BLaER1 treated with 17β-estradiol and CSF1 and Interleukin-3, amounts not matched to agents 10 nM and 100 nM (cell line): Measurements from ENCODE around the gene MYO6.

ENCODE experiments used
- H3K27ac ChIP-seq, 11 experiments: shearing (Covaris generic); formaldehyde crosslinking; 2 replicates each; pipeline ENCODE4 v1.8.1; 2022
- H3K27me3 ChIP-seq, 11 experiments: shearing (Covaris generic); formaldehyde crosslinking; 2 replicates each; pipeline ENCODE4 v1.8.1; 2022
- H3K36me3 ChIP-seq, 11 experiments: shearing (Covaris generic); formaldehyde crosslinking; 2 replicates each; pipeline ENCODE4 v1.8.1; 2022
- H3K4me1 ChIP-seq, 10 experiments: shearing (Covaris generic); formaldehyde crosslinking; 2 replicates each; pipeline ENCODE4 v1.8.1; 2022
- H3K4me2 ChIP-seq, 11 experiments: shearing (Covaris generic); formaldehyde crosslinking; 2 replicates each; pipeline ENCODE4 v1.8.1; 2022
- H3K4me3 ChIP-seq, 10 experiments: shearing (Covaris generic); formaldehyde crosslinking; 2 replicates each; pipeline ENCODE4 v1.8.1; 2022
- H3K9ac ChIP-seq, 11 experiments: shearing (Covaris generic); formaldehyde crosslinking; 2 replicates each; pipeline ENCODE4 v1.8.1; 2022
- H3K9me3 ChIP-seq, 11 experiments: shearing (Covaris generic); formaldehyde crosslinking; replicated peaks in 1 of 11; 2 replicates each; pipeline ENCODE4 v1.8.1; 2022
- H4K20me1 ChIP-seq, 11 experiments: shearing (Covaris generic); formaldehyde crosslinking; 2 replicates each; pipeline ENCODE4 v1.8.1; 2022
- Cebpa-rat ChIP-seq, 11 experiments: shearing (Covaris generic); IDR thresholded peaks; 2 replicates each; pipeline ENCODE4 v1.8.1; 2022

MYO6 gene

DNA sequence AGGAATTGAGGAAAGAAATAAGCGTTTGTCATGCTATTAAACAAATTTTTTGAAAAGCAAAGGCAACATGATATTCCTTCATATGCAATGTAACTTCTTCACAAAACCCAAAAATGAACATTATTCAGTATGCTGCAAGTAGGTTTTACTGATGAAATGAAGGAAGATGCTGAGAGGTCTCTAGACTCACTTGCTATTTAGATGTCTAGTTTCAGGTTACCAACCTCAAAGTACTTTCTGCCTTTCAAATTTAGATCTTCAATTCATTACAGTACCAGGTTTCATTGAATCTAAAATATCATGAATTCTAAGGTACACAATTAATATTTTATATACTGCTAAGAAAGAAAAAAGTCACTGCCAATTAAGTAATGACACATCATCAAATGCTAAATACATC is 39.9 kb downstream of the MYO6 start:
- Histone ChIP-seq H3K27ac (no peak overlapping the region), H3K9me3 (no peaks in the 10 kb centered on the region), H3K4me1 (peaks cover 0 to 8% (median 0%) of the 10 kb centered on the region in 10 experiments; a peak in 3 of 20 replicates), H4K20me1 (no peaks in the 10 kb centered on the region), H3K27me3 (no peaks in the 10 kb centered on the region), H3K4me3 (no peak overlapping the region), H3K36me3 (no peaks in the 10 kb centered on the region), H3K9ac (no peak overlapping the region), H3K4me2 (no peak overlapping the region)
- no peak for TF ChIP-seq Cebpa-rat (IDR thresholded peaks at IDR 0.05)

DNA sequence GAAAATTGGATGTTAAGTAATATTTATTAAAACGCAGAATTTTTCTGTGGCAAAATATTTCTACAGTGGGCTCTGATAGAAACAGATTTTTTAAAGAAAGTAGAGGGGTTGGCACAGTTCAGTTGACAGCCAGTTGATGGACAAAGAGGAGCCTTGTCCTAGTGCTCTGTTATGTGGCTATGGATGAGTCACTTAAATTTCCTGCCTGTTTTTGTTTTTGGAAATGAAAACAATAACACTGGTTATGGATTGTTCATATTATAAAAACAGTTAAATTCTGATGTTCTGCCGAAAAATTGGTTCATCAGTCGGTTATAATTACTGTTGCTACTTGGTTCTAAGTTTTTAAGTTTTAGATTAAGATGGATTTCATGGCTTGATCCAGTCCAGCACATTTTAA is 42.8 kb downstream of the MYO6 start:
- Histone ChIP-seq H3K9ac (no peak overlapping the region), H3K27me3 (no peaks in the 10 kb centered on the region), H3K36me3 (no peaks in the 10 kb centered on the region), H4K20me1 (no peaks in the 10 kb centered on the region), H3K4me3 (no peak overlapping the region), H3K9me3 (no peaks in the 10 kb centered on the region), H3K4me2 (peak overlapping the region in 1 of 11 experiments; percentile 18; a peak in 1 of 22 replicates), H3K4me1 (peaks cover 0 to 8% (median 0%) of the 10 kb centered on the region in 10 experiments; a peak in 3 of 20 replicates), H3K27ac (no peak overlapping the region)
- TF ChIP-seq Cebpa-rat (IDR thresholded peaks at IDR 0.05): no peak

DNA sequence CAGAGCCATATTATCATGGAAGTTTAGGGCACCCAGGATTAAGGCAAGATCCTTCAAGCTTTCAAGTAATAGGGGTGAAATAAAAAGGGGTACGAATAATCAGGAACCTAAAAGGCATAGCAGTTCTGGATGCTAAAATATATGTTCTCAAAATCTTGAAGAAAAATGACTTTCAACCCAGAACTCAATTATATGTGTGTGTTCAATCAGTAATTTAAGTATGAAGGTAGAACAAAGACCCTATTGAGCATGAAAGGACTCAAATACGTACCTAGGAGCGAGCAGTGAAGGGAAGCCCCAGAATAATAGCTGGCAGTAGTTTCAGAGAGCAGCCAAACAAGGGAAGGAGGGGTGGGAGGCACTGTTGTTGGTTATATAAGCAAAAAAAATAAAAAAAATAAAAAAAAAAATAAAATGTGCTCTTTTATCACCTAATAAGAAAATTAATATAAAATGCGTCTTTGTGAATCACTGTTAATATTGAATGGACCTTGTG is 45.4 kb downstream of the MYO6 start:
- Histone ChIP-seq H3K36me3 (no peaks in the 10 kb centered on the region), H3K9ac (no peak overlapping the region), H3K4me3 (no peak overlapping the region), H3K4me1 (peaks cover 0 to 8% (median 0%) of the 10 kb centered on the region in 10 experiments; a peak in 3 of 20 replicates), H3K27ac (no peak overlapping the region), H3K4me2 (no peak overlapping the region), H3K9me3 (no peaks in the 10 kb centered on the region), H4K20me1 (no peaks in the 10 kb centered on the region), H3K27me3 (no peaks in the 10 kb centered on the region)
- no peak for TF ChIP-seq Cebpa-rat (IDR thresholded peaks at IDR 0.05)

DNA sequence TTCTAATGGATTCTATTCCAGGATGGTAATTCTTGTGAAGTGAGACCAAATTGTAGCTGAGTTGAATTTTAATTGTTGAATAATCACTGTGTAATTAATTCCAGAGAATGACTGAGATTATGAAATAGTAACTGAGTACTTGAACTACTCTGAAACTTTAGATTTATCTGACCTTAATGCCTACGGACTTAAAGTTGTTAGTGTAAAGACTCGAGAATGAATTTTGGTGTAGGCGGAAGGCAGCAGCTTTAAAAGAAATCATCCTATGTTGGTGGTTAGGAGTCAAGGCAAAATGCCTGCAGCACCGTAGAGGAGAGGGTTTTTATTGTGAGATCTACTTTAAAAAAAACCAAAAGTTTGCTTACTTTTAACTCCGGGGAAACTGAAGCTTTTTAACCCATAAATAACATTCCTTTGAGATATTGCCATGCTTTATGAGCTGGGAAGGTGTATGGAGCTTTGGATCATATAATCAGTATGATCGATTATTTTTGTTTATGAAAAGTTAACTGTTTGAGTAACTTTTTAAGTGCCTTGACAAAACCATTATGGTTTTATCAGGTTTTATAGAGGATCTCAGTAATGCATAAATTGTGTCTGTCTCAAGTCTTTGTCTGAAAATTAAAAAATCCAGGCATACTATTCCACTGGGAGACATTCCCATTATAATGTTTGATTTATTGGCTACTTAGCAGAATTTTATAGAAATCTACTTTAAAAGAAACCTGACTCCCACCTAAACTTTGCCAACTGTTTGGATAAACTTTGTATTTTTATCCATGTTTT is 46.1 kb downstream of the MYO6 start:
- Histone ChIP-seq H4K20me1 (no peaks in the 10 kb centered on the region), H3K27ac (no peak overlapping the region)

DNA sequence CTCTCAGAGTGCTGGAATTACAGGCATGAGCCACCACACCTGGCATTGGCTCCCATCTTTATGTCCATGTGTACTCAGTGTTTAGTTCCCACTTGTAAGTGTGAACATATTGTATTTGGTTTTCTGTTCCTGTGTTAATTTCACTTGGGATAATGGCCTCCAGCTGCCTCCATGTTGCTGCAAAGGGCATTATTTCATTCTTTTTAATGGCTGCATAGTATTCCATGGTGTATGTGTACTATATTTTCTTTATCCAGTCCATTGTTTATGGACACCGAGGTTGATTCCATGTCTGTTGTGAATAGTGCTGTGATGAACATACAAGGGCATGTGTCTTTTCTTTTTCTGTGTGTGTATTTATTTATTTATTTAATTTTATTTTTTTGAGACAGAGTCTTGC is 47.7 kb downstream of the MYO6 start:
- Histone ChIP-seq H3K4me1 (peaks cover 0 to 7% (median 0%) of the 10 kb centered on the region in 10 experiments; a peak in 3 of 20 replicates), H3K9ac (no peak overlapping the region), H4K20me1 (no peaks in the 10 kb centered on the region), H3K9me3 (no peaks in the 10 kb centered on the region), H3K27ac (no peak overlapping the region), H3K27me3 (no peaks in the 10 kb centered on the region), H3K4me2 (no peak overlapping the region), H3K4me3 (no peak overlapping the region), H3K36me3 (no peaks in the 10 kb centered on the region)
- TF ChIP-seq Cebpa-rat (IDR thresholded peaks at IDR 0.05): no peak

More for the DNA sequence above, 46.1 kb downstream of the MYO6 start:
- H3K36me3 ChIP-seq: no peaks in the 10 kb centered on the region
- no peak overlapping the region for H3K4me2 ChIP-seq
- H3K9me3 ChIP-seq: no peaks in the 10 kb centered on the region
- no peak overlapping the region for H3K9ac ChIP-seq
- peaks cover 0 to 8% (median 0%) of the 10 kb centered on the region in 10 experiments; a peak in 3 of 20 replicates for H3K4me1 ChIP-seq
- TF ChIP-seq Cebpa-rat (IDR thresholded peaks at IDR 0.05): no peak
- H3K27me3 ChIP-seq: no peaks in the 10 kb centered on the region
- H3K4me3 ChIP-seq: no peak overlapping the region

DNA sequence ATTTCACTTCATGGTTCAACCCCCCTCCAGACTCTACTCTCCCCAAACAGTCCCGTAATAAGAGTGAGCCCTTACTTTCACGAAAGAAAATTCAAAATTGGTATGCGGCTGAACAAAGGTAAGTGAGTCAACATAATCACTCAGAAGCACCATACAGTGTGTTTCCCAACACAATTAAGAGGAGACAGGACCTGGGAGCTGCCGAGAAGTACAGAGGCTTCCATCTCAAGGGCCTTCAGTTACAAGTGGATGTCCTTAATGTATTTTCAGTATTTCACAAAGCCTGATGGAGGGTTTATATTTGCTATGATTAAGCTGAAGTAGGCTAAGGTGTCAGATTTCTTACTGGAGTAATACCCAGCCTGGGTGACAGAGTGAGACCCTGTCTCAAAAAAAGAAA is 51.1 kb downstream of the MYO6 start:
- no peaks in the 10 kb centered on the region for H4K20me1 ChIP-seq
- H3K27ac ChIP-seq: no peak overlapping the region
- H3K27me3 ChIP-seq: no peaks in the 10 kb centered on the region
- H3K4me2 ChIP-seq: no peak overlapping the region
- H3K9me3 ChIP-seq: no peaks in the 10 kb centered on the region
- no peak overlapping the region for H3K9ac ChIP-seq
- no peaks in the 10 kb centered on the region for H3K36me3 ChIP-seq
- H3K4me1 ChIP-seq: no peaks in the 10 kb centered on the region
- no peak overlapping the region for H3K4me3 ChIP-seq
- TF ChIP-seq Cebpa-rat (IDR thresholded peaks at IDR 0.05): no peak

DNA sequence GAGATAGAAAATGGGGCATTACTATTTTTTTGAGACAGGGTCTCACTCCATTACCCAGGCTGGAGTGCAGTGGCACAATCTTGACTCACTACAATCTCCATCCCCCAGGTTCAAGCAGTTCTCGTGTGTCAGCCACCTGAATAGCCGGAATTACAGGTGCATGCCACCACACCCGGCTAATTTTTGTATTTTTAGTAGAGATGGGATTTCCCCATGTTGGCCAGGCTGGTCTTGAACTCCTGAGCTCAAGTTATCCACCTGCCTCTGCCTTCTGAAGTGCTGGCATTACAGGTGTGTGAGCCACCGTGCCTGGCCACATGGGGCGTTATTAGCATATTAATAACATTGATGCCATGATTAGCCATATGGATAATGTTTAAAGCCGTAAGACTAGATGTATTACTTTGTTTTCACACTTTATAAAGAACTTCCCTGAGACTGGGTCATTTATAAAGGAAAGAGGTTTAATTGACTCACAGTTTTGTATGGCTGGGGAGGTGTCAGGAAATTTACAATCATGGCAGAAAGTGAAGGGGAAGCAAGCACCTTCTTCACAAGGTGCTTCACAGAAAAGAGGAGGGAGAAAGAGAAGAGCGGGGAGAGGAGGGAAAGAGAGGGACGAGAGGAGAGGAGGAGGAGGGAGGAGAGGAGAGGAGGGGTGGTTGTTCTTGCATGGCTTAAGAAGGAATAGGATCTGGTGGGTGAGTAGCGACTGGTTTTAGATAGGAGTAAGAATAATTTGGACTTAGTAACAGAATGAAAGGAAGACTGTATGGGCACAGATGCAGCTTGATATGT is 51.9 kb downstream of the MYO6 start:
- H4K20me1 ChIP-seq: no peaks in the 10 kb centered on the region
- H3K9ac ChIP-seq: no peak overlapping the region
- no peaks in the 10 kb centered on the region for H3K36me3 ChIP-seq
- H3K4me3 ChIP-seq: no peak overlapping the region
- no peak for TF ChIP-seq Cebpa-rat (IDR thresholded peaks at IDR 0.05)
- H3K27me3 ChIP-seq: no peaks in the 10 kb centered on the region
- no peaks in the 10 kb centered on the region for H3K4me1 ChIP-seq
- H3K27ac ChIP-seq: no peak overlapping the region
- no peak overlapping the region for H3K4me2 ChIP-seq
- H3K9me3 ChIP-seq: no peaks in the 10 kb centered on the region

DNA sequence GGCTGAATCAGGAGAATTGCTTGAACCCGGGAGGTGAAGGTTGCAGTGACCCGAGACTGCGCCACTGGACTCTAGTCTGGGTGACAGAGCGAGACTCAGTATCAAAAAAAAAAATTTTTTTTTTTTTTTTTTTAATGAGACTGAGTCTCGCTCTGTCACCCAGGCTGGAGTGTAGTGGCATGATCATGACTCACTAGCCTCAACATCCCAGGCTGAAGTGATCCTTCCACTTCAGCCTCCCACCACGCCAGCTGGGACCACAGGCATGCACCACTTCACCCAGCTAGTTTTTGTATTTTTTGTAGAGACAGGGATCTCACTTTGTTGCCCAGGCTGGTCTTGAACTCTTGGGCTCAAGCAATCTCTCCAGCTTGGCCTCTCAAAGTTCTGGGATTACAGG is 53.3 kb downstream of the MYO6 start:
- H3K4me2 ChIP-seq: no peak overlapping the region
- no peaks in the 10 kb centered on the region for H3K4me1 ChIP-seq
- H3K4me3 ChIP-seq: no peak overlapping the region
- H3K36me3 ChIP-seq: no peaks in the 10 kb centered on the region
- TF ChIP-seq Cebpa-rat (IDR thresholded peaks at IDR 0.05): no peak
- H3K9ac ChIP-seq: no peak overlapping the region
- no peak overlapping the region for H3K27ac ChIP-seq
- H3K27me3 ChIP-seq: no peaks in the 10 kb centered on the region
- peaks cover 0 to 11% (median 10%) of the 10 kb centered on the region in 11 experiments; a peak in 16 of 22 replicates for H3K9me3 ChIP-seq
- H4K20me1 ChIP-seq: no peaks in the 10 kb centered on the region

DNA sequence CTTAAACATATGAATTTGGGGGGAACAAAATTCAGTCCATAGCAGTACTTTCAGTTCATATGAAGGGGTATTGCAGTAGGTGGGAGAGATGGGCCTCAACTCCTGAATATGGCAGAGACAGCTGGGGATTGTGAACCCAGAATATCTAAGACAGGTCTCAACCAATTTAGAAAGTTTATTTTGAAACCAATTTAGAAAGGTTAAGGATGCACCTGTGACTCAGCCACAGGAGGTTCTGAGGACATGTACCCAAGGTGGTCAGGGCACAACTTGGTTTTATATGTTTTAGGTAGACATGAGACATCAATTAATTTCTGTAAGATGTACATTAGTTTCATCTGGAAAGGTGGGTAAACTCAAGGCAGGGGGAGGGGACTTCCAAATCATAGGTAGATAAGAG is 59.5 kb downstream of the MYO6 start:
- H3K4me1 ChIP-seq: no peaks in the 10 kb centered on the region
- no peak overlapping the region for H3K4me2 ChIP-seq
- H3K9ac ChIP-seq: no peak overlapping the region
- no peak overlapping the region for H3K27ac ChIP-seq
- H4K20me1 ChIP-seq: no peaks in the 10 kb centered on the region
- H3K36me3 ChIP-seq: no peaks in the 10 kb centered on the region
- no peaks in the 10 kb centered on the region for H3K27me3 ChIP-seq
- no peak for TF ChIP-seq Cebpa-rat (IDR thresholded peaks at IDR 0.05)
- no peak overlapping the region for H3K4me3 ChIP-seq
- peaks cover 0 to 15% (median 10%) of the 10 kb centered on the region in 11 experiments; a peak in 16 of 22 replicates for H3K9me3 ChIP-seq
